H54 (cell line): ENCODE results near the gene TNRC6B.

ENCODE experiments used
- DNase-seq: peaks from one replicate; pipeline ENCODE4 v3.0.0; 2011; ENCODE audit warnings: low spot score, mixed read lengths; ENCODE audit not compliant: insufficient read length
- FAIRE-seq: peaks from 3 replicates; lab custom pipeline; 2011; peaks lifted over from hg19 to GRCh38; lab: Jason Lieb, UNC
- POLR2A ChIP-seq: IDR thresholded peaks from 2 replicates; pipeline ENCODE4 v1.6.1; 2011; ENCODE audit warnings: low read depth, mild to moderate bottlenecking, low read length

TNRC6B gene

GRCh38 chr22:40330615-40331014 is 152.9 kb downstream of the TNRC6B start:
- FAIRE-seq: no peak

GRCh38 chr22:40331706-40332105 is 154.0 kb downstream of the TNRC6B start:
- FAIRE-seq (no peak), DNase-seq (no peak)
- no peak for TF ChIP-seq POLR2A

More at GRCh38 chr22:40330615-40331014, 152.9 kb downstream of the TNRC6B start:
- no peak for TF ChIP-seq POLR2A
- no peak for DNase-seq

- no peak for DNase-seq
- TF ChIP-seq POLR2A: no peak
- FAIRE-seq: no peak
These were observed 154.6 kb downstream of the TNRC6B start for GRCh38 chr22:40332319-40332781.

- TF ChIP-seq POLR2A: no peak
- no peak for FAIRE-seq
- DNase-seq: no peak
These were observed 156.3 kb downstream of the TNRC6B start for GRCh38 chr22:40334060-40334459.

- no peak for TF ChIP-seq POLR2A
- DNase-seq (no peak), FAIRE-seq (no peak)
These were observed 157.2 kb downstream of the TNRC6B start for GRCh38 chr22:40334899-40335298.

- FAIRE-seq (no peak), DNase-seq (no peak)
- TF ChIP-seq POLR2A: no peak
These were observed 157.6 kb downstream of the TNRC6B start for GRCh38 chr22:40335358-40335757.

GRCh38 chr22:40340044-40340443 is 162.3 kb downstream of the TNRC6B start:
- FAIRE-seq (no peak), DNase-seq (no peak)
- no peak for TF ChIP-seq POLR2A

GRCh38 chr22:40341604-40342003 is 163.9 kb downstream of the TNRC6B start:
- no peak for TF ChIP-seq POLR2A
- no peak for DNase-seq
- no peak for FAIRE-seq

- TF ChIP-seq POLR2A: no peak
- FAIRE-seq (no peak), DNase-seq (no peak)
These were observed 164.8 kb downstream of the TNRC6B start for GRCh38 chr22:40342521-40342920.

GRCh38 chr22:40345271-40345670 is 167.5 kb downstream of the TNRC6B start:
- DNase-seq (peak; percentile 8), FAIRE-seq (no peak)
- no peak for TF ChIP-seq POLR2A

GRCh38 chr22:40345815-40346184 is 168.1 kb downstream of the TNRC6B start:
- no peak for TF ChIP-seq POLR2A
- DNase-seq (peak; percentile 6), FAIRE-seq (no peak)

- peak; percentile 48 for FAIRE-seq
- peak; percentile 89 for TF ChIP-seq POLR2A
- peak; percentile 75 for DNase-seq
These were observed 168.7 kb downstream of the TNRC6B start, which contains the start of gene ADSL for GRCh38 chr22:40346185-40347118. ADSL (plus strand) TSS chr22:40346500; CDS start chr22:40346559, 59 bp downstream.

GRCh38 chr22:40347300-40347699 is 169.6 kb downstream of the TNRC6B start:
- TF ChIP-seq POLR2A: no peak
- FAIRE-seq (no peak), DNase-seq (no peak)

GRCh38 chr22:40348025-40348658 is 170.4 kb downstream of the TNRC6B start:
- peak; percentile 13 for DNase-seq
- TF ChIP-seq POLR2A: no peak
- FAIRE-seq: peak; percentile 36
